Lung (tissue), 12 donors: Measurements from ENCODE around the gene AP5Z1. TPM values are rescaled to one million over a fixed set of nuclear protein-coding genes. Genes with fewer than 3 reads are reported as not detected.

ENCODE experiments used
- ATAC-seq: fragments of 200-7000 bp; cut with Tn5 transposase; one replicate; pipeline ENCODE4 v1.9.1; 2020; ENCODE audit warnings: moderate number of reproducible peaks; ENCODE audit not compliant: insufficient read depth, low FRiP score
- DNase-seq, 3 donors: peaks; one replicate each; pipeline ENCODE4 v3.0.0-alpha.2; 2013 to 2017
- H3K27ac ChIP-seq, 2 donors: one replicate each; pipeline ENCODE4 v1.5.1; 2013; ENCODE audit warnings: mild to moderate bottlenecking in 2 of 2, moderate library complexity in 2 of 2, control low read depth in 1 of 2, inconsistent platforms in 1 of 2, low read depth in 1 of 2, low read length in 1 of 2
- H3K27me3 ChIP-seq, 3 donors: one replicate each; pipeline ENCODE4 v1.5.1; 2013; ENCODE audit warnings: low read length in 2 of 3; ENCODE audit not compliant: control insufficient read depth in 3 of 3, insufficient read depth in 3 of 3
- H3K36me3 ChIP-seq, 4 donors: one replicate each; pipeline ENCODE4 v1.5.1; 2013; ENCODE audit warnings: low read length in 4 of 4, mild to moderate bottlenecking in 1 of 4, moderate library complexity in 1 of 4; ENCODE audit not compliant: control insufficient read depth in 4 of 4, insufficient read depth in 4 of 4
- H3K4me1 ChIP-seq, 5 donors: one replicate each; pipeline ENCODE4 v1.5.1; 2013; ENCODE audit warnings: low read length in 5 of 5, mild to moderate bottlenecking in 2 of 5, moderate library complexity in 1 of 5; ENCODE audit not compliant: control insufficient read depth in 5 of 5, insufficient read depth in 5 of 5
- H3K4me3 ChIP-seq: one replicate; pipeline ENCODE4 v1.5.1; 2013; ENCODE audit warnings: mild to moderate bottlenecking, control low read depth, moderate library complexity
- H3K9ac ChIP-seq, 2 donors: one replicate each; pipeline ENCODE4 v1.5.1; 2013; ENCODE audit warnings: low read length in 2 of 2, control low read depth in 1 of 2; ENCODE audit not compliant: insufficient read depth in 1 of 2
- H3K9me3 ChIP-seq, 4 donors: one replicate each; pipeline ENCODE4 v1.5.1; 2013; ENCODE audit warnings: low read length in 3 of 4, mild to moderate bottlenecking in 1 of 4, moderate library complexity in 1 of 4; ENCODE audit not compliant: control insufficient read depth in 4 of 4, insufficient read depth in 3 of 4
- WGBS, 2 donors: extraction: QIAGEN DNeasy Blood & Tissue Kit; methylation state at CpG; one replicate each; pipeline ENCODE4 v1.1.7; 2013; 5-methylcytosine and 5-hydroxymethylcytosine counted together
- polyA plus RNA-seq, 2 donors: library from polyadenylated mRNA; stranded (reverse); fragments of 200-250 nt; gene quantifications; one replicate each; pipeline ENCODE4 v1.2.1, GENCODE V29; 2013
- total RNA-seq, 2 donors: library from RNA; depleted of rRNA in 1 of 2; stranded (reverse); fragments of >200 nt in 1 of 2; gene quantifications; one replicate each; pipeline ENCODE4 v1.2.1, GENCODE V29; 2014 to 2021
- TF ChIP-seq, protein P1 (sequence below): IDR thresholded peaks from 2 replicates; pipeline ENCODE4 v1.5.1; 2012; ENCODE audit warnings: mild to moderate bottlenecking; ENCODE audit errors: control extremely low read depth, extremely low read depth
- donor health status: control.
- donor health status: control.
- donor health status: Bipolar disorder and iron deficiency.
- donor health status: healthy.
- donor health status: DM: yes; HTN: yes; CAD: no.

Gene AP5Z1
- total and polyA plus RNA-seq, 4 donors: 21.2 to 62.4 (median 59.3) TPM

DNA sequence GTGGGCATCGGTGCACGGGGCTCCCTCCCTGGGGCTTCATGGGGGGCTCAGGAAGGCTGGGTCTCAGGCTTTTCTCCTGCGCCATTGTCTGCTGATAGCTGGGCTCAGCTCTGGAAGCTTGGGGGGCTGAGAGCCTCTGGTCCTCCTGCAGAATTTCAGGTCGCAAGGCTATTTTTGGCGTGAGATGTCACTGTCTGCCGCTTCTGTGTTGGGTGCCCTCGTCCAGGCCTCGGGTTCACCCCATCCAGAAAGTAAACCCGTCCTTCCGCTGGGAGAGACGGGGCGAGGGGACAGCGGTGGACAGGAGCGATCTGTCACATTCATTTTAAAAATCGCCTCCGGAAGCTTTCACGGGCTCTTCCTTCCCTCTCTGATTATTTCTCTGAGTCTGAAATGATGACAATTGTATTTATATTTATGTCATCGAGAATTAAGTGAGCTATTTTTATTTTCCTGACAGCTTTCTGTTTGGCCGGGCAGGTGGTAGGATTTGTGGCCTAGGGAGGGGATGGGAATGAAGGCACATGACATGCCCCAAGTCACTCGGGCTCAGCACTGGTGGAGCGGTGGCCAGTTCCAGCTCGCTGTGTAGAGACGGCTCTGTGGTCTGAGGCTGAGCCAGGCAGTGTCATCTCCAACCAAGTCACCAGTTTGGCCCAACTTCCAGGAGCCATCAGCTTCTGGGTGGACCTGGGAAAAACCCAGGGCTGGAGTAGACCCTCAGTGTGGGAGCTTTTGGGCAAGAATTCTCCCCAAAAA, 40.7 kb upstream of the AP5Z1 start:
- no peak overlapping the region for H3K4me3 ChIP-seq
- peaks cover 0 to 2% (median 0%) of the 10 kb centered on the region in 4 donors for H3K36me3 ChIP-seq
- peaks cover 7 to 16% (median 14%) of the 10 kb centered on the region in 5 donors for H3K4me1 ChIP-seq
- H3K27me3 ChIP-seq: no peaks in the 10 kb centered on the region
- H3K27ac ChIP-seq: peak overlapping the region in 1 of 2 donors; percentile 61
- no peak overlapping the region for H3K9ac ChIP-seq
- DNase-seq (no peak), ATAC-seq (no peak)
- WGBS, 2 donors: 75 to 80% methylated on average over 23 of the region's 23 CpGs
- H3K9me3 ChIP-seq: no peaks in the 10 kb centered on the region
- TF ChIP-seq, protein P1, sequence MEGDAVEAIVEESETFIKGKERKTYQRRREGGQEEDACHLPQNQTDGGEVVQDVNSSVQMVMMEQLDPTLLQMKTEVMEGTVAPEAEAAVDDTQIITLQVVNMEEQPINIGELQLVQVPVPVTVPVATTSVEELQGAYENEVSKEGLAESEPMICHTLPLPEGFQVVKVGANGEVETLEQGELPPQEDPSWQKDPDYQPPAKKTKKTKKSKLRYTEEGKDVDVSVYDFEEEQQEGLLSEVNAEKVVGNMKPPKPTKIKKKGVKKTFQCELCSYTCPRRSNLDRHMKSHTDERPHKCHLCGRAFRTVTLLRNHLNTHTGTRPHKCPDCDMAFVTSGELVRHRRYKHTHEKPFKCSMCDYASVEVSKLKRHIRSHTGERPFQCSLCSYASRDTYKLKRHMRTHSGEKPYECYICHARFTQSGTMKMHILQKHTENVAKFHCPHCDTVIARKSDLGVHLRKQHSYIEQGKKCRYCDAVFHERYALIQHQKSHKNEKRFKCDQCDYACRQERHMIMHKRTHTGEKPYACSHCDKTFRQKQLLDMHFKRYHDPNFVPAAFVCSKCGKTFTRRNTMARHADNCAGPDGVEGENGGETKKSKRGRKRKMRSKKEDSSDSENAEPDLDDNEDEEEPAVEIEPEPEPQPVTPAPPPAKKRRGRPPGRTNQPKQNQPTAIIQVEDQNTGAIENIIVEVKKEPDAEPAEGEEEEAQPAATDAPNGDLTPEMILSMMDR: no peak

DNA sequence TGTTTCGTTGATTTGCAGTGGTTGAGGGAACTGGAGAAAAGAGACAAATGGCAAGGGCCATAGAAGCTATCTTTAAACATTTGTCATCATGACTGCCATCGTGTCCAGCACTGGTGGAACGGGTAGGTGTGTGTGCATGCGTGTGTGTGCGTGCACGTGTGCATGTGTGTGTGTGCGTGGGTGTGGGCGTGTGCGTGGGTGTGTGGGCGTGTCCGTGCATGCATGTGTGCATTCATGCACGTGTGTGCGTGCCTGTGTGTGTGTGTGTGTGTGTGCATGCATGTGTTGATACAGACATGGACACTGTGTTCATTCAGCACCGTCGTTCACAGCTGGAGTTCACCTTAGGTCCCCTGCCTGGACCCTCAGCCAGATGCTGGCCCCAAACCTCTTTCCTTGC, 38.1 kb upstream of the AP5Z1 start:
- ATAC-seq (no peak), DNase-seq (no peak)
- 92 to 94% methylated on average over 15 of the region's 15 CpGs for WGBS, 2 donors
- Histone ChIP-seq H3K36me3 (peaks cover 3 to 9% (median 5%) of the 10 kb centered on the region in 4 donors), H3K27ac (no peak overlapping the region), H3K9me3 (no peaks in the 10 kb centered on the region), H3K4me1 (peaks cover 7 to 17% (median 15%) of the 10 kb centered on the region in 5 donors), H3K27me3 (no peaks in the 10 kb centered on the region), H3K9ac (no peak overlapping the region), H3K4me3 (no peak overlapping the region)
- TF ChIP-seq, protein P1: no peak

DNA sequence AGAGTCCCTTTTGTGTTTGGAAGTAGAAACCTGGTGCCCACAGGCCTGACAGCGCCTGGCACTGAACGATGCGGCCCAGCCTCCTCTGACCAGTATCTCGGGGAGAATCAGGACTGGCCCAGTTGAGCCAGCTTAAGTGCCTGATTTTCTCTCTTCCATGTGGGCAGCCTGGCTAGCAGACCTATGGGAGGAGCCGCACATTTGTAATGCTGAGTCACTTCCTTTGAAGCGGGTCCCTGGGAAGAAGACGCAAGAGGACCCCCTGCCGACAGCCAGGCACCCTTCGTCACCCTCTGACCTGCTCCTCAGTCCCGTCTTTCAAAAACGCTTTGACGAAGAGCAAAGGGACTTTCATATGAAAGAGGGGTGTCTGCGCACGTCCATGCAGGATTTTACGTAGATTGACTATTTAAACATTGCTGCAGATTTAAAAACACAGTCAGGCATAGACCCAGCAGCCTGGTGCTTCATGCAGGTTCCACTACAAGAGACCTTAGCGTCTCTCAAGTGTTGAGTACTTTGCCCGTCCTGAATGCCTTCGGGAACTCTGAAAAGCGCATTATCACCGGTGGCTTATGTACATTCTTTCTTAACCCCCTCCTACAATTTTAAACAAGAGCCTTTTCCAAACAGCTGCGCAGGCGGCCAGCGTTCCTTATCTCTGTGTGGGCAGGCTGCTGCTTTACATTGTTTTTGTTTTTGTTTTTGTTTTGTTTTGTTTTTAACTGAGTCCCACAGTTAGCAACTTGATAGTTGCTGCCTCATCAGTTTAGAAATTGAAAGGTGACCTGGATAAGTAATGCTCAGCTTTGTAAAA, 36.5 kb upstream of the AP5Z1 start:
- Histone ChIP-seq H3K9me3 (no peaks in the 10 kb centered on the region), H3K36me3 (peaks cover 5 to 9% (median 9%) of the 10 kb centered on the region in 4 donors), H3K27ac (peak overlapping the region; percentile 71 to 91), H3K4me1 (peaks cover 7 to 24% (median 15%) of the 10 kb centered on the region in 5 donors), H3K27me3 (no peaks in the 10 kb centered on the region), H3K4me3 (no peak overlapping the region), H3K9ac (peak overlapping the region in 1 of 2 donors; percentile 59)
- TF ChIP-seq, protein P1: no peak
- ATAC-seq (peak; percentile 70), DNase-seq (peak; percentile 70 to 85 (median 78))
- 18 to 21% methylated on average over 23 of the region's 23 CpGs for WGBS, 2 donors
